GM12874 (cell line): ENCODE data around the gene SNX24.

Experiments used
- CTCF ChIP-seq: IDR thresholded peaks from 2 replicates; pipeline ENCODE4 v1.5.1; 2011; ENCODE audit warnings: low read depth, mild to moderate bottlenecking, control low read depth, low read length, moderate library complexity; ENCODE audit not compliant: insufficient read depth

The SNX24 gene

DNA sequence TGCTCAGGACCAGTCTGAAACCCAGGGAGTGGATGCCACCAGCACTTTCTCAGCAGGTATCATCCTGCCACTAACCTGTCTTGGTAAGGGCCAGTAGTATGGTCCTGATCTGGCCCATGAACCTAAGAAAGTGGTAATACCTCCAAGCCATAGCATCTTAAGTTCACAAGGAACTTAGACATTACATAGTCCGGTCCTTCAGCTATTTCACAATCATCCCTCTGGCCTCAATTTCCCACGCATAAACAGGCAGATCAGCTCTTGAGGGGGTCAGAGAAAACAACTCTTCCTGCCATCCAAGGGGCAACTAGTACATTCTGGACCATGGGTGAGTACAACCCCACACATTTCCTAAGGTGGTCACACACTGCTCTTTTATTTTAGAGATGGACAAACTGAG, 102.9 kb downstream of the SNX24 start:
- TF ChIP-seq CTCF, result no peak

GRCh38 chr5:122951658-122952057, 106.2 kb downstream of the SNX24 start:
- TF ChIP-seq CTCF, result no peak

GRCh38 chr5:122954719-122955118, 109.3 kb downstream of the SNX24 start:
- no peak for TF ChIP-seq CTCF

DNA sequence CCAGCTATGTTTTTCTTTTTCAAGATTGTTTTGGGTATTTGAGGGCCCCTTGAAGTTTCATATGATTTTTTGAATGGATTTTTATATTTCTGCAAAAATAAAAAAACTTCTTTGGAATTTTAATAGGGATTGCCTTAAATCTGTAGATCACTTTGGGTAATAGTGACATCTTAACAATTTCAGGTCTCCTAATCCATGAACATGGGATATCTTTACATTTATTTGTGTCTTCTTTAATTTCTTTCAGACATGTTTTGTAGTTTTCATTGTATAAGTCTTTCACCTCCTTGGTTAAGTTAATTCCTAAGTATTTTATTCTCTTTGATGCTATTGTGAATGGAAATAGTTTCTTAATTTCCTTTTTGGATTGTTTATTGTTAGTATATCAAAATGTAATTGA, 112.0 kb downstream of the SNX24 start:
- no peak for TF ChIP-seq CTCF

- TF ChIP-seq CTCF, result no peak
These were observed 114.5 kb downstream of the SNX24 start for GRCh38 chr5:122959740-122960445.

DNA sequence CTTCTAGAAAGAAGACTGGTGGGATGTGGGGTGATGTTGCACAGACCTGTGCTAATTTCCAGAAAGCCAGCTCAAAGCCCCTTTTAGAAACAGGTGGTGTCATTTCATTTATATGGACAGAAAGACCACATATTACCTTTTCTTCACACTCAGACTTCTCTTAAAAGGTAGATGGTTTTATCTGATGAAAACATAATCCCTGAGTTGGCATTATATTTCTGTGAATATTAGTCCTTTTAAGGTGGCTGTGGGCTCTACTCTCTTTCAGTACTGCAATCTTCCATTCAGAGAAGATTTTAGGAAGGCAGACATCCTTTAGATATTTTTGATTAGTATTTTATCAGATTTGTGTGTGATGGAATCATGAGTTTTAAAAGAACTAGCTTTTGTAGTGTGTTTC, 117.9 kb downstream of the SNX24 start:
- TF ChIP-seq CTCF, result no peak

DNA sequence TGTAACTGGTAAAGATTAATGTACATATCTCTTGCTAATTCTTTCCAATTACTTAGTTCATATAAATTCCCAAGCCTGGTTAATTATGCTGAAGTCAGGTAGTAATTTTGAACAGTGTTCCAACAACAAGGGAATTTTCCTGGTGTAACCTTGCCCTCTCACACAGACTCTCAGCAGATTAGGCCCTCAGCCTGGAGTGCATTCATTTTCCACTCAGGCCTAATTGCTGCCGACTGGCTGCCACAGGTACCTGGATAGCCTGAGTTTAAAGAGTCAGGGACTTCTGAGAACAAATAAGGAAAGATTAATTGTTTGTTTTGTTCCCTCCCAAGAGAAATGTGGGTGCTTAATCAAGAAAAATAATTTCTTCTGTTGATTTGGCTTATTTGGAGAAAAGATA, 119.7 kb downstream of the SNX24 start:
- TF ChIP-seq CTCF, result no peak
